ENCODE data around the gene EFCAB13.
A peak's percentile ranks its signal among the peaks of the same experiment; 100 is the strongest.

Gene EFCAB13, protein sequence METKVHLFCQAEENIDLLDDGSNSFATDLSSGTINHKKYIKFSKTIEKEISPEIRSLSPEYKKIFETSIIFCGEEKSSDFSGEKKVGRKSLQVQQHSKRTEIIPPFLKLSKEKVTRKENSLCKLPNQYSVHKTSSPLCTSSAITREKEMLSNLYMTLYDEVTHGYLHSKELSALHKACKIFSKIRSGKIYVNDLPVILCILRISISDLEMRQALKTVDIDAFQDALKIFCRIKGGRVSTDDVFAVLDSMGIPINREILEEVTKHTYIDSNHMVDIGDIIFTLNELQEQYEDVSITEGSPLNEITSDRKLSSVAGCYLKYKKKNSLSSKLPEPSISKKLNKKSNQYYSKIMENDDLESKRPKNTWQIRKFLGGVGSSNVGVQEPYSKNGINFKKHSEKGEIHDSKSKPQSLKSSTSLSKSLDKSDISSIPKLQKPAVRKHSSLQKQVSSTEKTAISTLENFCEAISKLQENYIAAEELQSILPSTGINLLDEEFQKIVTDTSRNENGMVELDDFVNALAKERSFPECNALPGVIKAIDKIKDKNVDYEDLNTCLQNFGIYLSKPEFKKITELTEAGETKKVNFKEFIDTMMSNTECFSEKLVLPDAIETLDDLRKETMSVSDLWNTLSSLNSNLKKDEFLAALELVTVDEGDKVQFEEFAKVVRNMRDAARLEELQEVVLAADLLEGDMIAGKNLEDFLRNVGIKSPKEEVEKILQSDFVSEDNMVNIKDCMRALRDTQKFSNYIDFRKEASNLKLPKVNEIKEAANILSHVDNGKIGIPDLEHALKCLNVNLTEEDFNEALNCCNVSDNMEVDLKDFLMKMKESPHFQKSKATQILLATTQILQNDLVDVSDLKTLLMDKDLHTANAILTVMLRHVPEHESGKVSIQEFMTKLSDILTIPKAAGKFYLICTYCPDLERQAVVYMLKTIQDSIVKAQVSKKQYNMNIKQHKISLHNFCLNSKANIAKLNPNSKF

DNA sequence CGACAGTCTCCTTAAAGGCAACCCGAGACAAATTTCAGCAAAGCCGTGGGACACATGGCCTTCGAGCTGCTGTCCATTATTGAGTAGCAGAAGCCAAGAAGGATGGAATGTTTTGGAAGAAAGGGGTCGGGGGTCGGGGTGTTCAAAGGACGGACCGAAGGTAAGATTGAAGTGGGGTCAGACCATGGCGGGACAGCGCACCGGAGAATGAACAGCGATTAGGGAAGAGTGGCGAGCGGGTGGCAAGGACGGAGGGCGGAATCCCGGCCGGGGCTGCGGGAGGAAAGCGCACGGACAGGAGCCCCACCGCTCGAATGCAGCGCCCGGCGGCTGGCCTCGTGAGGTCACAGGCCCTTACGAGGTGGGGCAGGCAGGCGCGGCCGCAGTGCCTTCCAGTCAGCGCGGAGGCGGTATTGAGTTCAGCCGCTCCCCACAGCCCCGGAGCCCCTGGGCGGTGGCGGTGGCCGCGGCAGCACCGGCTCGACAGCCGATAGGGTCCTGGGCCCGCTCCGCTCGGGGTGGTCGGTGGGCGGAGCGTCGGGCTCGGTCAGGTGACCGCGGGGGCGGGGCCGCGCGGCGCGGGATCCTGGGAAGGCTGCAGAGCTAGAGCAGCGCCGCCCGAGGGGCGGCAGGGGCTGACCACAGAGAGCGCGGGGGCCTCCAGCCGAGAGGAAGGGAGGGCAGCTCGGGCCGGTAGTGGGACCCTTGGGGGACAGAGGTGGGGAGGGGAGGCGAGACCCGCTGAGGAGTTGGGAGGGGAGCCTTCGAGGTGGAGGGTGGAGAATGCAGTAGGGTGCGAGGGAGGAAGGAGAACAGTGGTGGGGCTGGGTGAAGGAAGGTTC lies at the start of gene EFCAB13:
Gene EFCAB13, plus strand, starts transcription at position 574 of the 842 bp plus-strand sequence. CDS start 4,399 bp downstream, outside the sequence.
- peak; percentile 83 for DNase-seq

DNA sequence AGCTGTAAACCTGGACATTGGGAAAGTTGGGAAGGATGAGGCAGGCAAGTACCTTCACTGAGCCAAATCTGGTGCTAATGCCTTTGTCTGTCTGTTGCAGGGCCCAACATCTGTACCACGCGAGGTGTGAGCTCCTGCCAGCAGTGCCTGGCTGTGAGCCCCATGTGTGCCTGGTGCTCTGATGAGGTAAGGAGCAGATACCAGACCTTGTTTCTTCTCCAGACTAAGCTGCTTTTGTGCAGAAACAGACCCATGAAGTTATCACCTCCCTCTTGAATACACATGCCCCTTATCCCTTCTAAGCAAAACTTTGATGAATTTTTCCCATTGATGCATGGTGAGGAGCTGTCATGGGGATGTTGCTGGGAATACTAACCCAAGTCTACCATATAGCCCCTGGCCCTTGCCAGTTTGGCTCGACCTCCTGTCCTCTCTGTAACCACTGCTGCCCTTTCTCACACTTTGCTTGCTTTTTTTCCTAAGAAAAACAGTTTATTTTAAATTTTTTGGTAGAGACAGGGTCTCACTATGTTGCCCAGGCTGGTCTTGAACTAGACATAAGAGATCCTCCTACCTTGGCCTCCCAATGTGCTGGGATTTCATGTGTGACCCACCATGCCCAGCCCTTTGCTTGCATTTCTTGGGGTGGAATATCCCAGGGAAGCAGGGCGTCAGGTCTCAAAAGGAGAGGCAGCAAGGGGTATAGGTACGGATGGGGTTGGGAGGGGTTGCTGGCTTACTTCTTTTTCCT lies 49.3 kb upstream of the EFCAB13 start:
- DNase-seq: no peak

DNA sequence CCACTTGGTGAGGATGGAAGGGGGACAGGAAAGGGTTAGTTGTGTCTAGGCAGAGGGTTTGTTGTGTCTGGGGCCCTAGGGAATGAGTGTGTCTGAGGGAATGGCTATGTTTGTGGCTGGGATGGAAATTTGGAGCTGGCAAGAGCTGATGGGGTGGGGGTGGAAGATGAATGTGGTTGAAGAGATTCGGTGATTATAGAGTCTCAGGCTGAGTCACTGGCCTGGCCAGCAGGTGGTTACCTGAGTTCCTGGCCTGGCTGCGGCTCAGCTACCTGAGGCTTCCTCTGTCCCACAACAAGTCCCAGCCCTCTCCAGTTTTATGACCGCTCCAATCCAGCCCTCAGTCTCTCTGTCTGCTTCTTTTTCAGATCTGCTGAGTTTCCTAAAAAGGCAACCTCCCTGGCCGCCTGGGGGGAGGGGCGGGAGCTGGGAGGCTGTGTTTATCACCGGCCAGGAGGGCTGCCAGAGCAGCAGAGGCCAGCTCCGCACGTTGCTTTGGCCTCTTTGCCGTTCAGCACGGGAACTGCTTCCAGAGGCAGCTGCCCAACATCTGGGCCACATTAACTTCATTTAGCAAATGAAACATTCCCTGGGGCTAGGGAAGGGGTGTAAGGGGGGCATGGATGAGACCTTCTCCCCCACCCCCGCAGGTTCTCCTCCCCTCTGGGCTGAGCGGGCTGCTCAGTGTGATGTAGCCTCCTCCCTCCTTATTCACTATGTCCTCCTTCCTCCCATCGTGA lies 48.3 kb upstream of the EFCAB13 start:
- no peak for DNase-seq

DNA sequence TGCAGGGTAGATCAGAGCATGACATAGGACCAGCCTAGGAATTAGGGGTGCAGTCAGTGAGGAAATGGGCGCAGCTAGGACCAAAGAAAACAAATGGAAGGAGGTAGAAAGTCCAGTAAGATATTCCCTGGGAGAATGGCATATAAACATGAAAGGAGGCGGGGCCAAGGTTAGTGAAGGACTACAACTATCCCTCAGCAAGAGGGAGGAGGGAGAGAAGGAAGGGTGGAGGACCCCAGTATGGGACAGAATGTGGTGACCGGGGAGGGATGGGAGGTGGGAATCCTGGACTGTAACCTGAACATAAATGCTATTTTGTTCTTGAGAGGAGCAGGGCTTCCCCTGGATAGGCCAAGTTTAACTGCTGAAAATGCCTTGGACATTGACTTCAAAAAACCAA lies 47.3 kb upstream of the EFCAB13 start:
- DNase-seq: no peak

DNA sequence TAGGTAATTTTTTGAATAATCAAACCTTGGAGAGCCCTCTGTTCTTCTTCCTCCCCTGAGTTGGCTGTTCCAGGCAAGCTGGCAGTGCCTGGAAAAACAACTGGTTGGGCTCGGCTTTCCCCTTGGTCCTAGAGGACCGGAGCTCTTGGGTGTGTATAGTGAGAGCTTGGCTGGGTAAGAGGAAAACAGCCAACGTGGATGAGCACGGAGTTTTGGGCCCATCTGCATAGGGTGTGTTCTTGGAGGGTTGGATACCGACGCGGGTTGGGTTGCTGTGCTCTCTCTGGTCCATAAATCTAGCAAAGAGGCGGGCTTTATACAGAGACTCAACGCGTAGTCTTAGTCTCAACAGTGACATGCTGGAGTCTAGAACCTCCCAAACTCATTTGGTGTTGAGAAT lies 46.9 kb upstream of the EFCAB13 start:
- DNase-seq: no peak

DNA sequence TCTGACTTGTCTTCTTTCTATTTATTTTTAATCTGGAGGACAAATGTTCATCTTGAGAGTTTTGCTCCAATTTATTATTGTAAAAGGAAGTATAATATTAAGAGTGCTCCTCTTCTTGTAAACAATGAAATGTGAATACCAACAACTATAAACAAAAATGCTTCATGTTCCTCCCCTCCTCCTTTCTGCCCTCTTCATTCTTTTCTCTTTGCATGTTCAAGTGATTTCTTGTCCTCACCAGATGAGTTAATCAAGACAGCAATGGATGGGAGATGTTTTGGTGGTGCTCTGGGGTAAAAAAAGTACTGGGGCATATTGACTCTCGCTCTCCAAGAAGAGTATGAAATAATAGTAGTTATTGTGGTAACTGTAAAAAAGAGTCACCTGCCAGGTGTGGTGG lies 45.8 kb upstream of the EFCAB13 start:
- DNase-seq: no peak

DNA sequence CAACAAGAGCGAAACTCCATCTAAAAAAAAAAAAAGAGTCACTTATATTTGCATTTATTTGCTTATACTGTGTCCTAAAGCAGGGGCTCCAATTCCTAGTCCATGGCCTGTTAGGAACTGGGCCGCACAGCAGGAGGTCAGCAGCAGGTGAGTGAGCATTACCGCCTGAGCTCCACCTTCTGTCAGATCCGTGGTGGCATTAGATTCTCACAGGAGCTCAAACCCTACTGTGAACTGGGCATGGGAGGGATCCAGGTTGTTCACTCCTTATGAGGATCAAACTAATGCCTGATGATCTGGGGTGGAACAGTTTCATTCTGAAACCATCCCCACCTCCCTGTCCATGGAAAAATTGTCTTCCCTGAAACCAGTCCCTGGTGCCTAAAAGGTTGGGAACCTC lies 45.2 kb upstream of the EFCAB13 start:
- no peak for DNase-seq

DNA sequence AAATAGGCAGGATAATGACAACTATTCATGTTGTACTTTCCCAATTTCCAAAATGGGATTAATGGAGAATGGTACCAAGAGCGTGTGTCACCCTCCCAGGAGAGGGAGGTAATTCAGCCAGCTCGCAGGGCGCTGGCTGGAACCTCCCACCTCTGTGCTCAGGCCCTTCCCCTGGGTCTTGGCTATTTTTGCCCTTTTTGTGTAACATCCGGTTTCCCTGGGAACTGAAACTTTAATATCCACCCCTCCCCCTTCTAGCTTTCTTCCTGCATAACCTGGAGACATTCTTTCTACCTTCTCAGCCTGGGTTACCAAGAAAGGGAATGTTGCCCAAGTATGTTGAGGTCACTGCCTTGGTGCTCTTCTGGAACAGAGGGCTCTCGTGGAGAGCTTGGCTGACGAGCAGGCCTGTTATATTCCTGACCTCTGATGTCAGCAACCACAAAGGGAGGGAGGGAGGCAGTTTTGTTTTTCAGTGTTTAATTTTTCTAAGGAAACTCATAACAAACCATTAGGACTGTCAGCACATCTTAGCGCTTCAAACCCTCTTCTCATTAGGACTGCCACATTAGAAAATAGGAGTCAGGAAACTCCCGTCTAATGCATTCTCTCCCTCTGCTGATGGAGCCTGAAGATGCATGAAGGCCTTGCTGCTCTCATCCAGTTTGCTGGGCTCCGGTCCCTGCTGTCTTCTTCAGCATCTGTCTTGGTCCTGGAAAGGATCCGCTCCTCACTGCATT lies 44.5 kb upstream of the EFCAB13 start:
- no peak for DNase-seq

DNA sequence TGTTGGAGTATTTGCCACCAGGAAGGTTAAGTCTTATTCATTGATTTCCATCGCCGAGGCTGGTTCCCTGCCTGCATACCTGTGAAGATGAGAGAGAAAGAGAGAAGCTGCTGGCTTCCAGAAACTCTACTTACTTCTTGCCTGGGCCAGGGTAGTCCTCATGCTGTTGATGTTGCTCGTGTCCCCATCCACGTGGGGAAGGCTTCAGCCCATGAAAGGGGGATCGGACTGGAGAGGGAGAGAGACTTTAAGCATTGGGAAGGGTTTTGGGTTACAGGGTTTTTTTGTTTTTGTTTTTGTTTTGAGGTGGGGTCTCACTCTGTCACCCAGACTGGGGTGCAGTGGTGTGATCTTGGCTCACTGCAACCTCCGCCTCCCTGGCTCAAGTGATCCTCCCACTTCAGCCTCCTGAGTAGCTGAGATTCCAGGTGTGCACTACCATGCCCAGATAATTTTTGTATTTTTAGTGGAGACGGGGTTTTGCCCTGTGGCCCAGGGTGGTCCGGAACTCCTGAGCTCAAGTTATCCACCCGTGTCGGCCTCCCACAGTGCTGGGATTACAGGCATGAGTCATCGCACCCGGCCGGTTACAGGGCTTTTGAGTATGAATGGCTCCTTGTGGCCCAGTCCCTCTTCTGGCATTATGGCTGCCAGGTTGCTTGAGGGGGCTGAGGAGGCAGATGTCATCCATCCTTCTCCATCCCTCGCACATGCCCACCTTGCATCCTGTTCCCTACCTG lies 43.5 kb upstream of the EFCAB13 start:
- DNase-seq: no peak

DNA sequence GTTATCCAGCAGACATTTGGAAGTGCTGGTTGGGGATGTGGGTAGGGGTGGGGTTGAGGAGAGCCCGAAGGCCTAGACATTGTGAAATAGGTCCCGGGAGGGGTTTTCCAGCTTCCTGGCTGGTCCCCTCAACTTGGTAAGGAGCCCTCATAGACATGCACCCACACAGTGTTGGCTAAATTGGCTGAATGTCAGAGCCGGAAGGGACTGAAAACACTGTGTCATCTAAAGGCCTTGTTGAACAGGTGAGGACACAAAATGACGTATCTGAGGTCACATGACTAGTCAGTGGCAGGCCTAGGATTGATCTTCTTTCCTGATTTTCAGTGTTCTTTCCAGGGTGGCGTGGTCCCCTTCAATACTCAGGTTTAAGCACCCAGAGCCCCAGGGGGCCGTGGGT lies 42.5 kb upstream of the EFCAB13 start:
- no peak for DNase-seq

DNA sequence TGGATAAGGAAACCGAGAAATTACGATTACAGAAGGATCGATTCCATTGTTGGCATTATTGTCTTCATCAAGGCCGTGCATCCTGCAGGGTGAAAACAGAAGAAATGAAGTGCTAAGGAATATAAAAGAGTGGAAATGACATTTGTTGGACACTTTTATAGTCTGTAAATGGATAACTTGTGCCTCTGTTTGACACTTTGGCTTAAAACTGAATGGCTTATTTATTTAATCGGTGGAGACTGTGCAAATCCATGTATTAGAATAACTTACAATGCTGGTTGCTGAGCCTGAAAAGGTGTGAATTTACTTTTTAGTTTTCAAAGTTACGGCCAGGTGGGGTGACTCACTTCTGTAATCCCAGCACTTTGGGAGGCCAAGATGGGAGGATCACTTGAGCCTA lies 38.8 kb upstream of the EFCAB13 start:
- DNase-seq: no peak

DNA sequence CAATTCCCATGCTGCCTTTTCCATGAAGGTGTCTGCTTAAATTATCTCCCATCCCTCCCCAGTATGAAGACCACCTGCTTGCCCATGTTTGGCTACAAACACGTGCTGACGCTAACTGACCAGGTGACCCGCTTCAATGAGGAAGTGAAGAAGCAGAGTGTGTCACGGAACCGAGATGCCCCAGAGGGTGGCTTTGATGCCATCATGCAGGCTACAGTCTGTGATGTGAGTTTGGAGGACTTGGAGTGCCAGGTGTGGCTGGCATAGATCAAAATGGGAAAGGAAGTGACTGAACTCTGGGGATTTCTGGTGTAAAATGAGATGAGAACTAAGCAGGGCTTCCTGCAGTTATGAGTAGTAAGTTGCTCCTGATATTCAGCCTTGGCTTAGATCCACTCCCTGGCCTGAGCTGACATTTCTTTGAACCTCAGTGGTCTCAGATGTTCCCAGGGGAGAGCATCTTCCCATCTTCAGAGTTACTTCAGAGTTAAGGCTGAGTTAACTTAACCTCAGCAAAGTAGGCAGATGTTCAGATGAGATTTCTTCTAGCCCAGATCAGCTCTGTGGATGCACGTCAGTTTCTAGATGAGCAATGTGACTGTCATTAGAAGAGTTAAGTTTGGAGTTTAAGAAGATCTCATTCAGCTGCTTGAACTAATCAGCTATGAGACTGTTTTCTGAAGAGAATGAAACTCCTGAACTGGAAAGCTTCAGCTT lies 37.4 kb upstream of the EFCAB13 start:
- DNase-seq: no peak

DNA sequence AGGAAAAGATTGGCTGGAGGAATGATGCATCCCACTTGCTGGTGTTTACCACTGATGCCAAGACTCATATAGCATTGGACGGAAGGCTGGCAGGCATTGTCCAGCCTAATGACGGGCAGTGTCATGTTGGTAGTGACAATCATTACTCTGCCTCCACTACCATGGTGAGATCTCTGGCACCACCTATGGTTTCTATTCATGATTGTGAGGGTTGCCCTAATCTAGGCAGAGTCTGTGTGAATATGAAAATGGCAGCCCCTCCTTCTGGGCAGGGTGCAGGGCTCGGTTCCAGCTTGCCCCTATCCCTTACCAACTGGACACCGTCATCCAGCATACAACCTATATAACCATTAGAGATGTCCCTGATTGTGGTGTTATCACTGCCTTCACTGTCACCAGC lies 36.7 kb upstream of the EFCAB13 start:
- DNase-seq: no peak

DNA sequence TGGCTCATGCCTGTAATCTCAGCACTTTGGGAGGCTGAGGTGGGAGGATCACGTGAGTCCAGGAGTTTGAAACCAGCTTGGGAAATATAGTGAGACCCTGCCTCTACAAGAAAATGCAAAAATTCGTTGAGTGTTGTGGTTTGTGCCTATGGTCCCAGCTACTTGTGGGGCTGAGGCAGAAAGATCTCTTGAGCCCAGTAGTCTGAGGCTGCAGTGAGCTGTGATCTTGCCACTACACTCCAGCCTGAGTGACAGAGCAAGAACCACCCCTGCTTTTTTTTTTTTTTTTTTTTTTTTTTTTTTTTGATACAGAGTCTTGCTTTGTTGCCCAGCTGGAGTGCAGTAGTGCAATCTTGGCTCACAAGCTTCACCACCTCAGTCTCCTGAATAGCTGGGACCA lies 36.1 kb upstream of the EFCAB13 start:
- no peak for DNase-seq

DNA sequence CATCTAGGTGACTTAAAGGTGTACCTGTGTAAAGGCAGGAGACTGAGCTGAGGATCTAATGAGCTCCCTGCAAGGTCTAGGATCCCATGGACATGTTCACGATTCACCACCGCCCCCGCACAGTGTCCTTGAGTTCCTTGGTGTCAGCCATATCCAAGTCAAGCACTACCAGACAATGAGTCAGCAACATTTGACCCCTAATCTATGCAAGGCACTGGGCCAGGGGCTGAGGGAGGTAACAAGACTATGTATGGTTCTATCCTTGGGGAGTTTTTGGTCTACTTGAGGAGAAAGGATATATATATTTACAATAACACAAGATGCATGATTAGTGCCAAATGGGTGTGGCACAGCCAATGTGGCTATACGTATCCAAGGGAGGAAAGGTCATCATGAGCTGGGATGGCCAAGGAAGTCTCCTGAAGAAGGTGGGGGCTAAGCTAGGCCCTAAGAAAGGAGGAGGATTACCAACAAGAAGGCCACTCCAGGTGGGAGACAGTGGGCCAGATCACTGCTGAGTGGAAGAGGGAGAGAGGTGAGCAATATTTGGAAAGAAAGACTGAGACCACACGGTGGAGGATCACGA lies 35.1 kb upstream of the EFCAB13 start:
- no peak for DNase-seq

DNA sequence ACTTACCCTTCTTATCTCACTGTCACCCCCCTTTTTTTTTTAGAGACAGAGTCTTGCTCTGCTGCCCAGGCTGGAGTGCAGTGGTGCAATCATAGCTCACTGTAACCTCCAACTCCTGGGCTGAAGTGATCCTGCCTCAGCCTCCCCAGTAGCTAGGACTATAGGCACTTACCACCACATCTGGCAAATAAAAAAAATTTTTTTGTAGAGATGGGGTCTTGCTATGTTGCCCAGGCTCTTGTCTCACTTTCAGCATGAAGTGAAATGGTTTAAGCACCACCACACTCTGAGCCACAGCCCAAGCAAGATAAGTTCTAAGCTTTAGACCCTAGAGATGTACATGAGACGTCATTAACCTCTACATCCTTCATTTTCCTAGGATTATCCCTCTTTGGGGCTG lies 34.5 kb upstream of the EFCAB13 start:
- DNase-seq: no peak

DNA sequence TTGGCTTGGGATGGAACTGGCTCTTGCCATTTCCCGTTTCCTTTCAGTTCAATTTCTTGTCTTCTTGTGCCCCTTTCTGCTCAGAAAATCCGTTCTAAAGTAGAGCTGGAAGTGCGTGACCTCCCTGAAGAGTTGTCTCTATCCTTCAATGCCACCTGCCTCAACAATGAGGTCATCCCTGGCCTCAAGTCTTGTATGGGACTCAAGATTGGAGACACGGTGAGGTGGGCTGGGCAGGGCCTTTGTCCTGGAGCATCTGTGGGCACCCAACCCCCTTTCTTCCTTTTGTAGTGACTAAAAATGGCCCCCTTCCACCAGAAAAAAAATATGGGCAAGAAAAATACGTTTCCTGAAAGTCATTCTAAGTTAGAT lies 32.9 kb upstream of the EFCAB13 start:
- no peak for DNase-seq

DNA sequence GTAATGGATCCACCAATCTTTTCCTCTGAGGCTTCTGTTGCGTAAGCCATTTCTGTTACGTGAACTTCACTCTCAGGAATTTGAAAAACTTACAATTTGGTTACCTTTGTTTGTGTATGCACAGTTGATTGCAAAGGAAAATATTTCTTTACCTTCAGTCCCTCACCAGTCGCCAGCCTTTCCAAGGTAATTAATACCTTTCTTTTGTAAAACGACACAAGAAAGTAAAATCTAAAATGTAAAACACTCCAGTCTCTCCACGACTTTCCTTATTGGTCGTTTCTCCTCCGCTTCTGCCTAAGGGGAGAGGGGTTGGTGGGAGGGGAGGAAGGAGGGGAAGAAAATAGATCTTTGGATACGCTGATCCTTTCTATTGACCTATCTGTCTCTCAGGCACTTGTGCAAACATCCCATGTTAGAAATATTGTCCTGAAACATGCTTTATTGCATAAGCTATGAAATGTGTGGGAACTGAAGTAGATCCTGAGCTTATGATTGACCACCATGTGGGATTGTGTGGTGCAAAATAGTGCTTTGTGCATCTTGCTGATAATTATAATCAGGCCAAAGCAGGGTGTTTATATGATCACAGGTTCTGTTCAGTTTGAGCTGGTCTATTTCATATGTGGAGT lies 32.4 kb upstream of the EFCAB13 start:
- DNase-seq: no peak

DNA sequence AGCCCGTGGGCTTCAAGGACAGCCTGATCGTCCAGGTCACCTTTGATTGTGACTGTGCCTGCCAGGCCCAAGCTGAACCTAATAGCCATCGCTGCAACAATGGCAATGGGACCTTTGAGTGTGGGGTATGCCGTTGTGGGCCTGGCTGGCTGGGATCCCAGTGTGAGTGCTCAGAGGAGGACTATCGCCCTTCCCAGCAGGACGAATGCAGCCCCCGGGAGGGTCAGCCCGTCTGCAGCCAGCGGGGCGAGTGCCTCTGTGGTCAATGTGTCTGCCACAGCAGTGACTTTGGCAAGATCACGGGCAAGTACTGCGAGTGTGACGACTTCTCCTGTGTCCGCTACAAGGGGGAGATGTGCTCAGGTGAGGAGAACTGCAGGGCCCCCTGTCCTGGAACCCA lies 31.5 kb upstream of the EFCAB13 start:
- DNase-seq: no peak
